Ovary (tissue), 10 donors: ENCODE measurements around the gene SNAPC1. TPM values are rescaled to one million over a fixed set of nuclear protein-coding genes. Genes with fewer than 3 reads are reported as not detected.

Source experiments
- DNase-seq, 5 donors: peaks; one replicate each; pipeline ENCODE4 v3.0.0-alpha.2; 2019 to 2020
- H3K27ac ChIP-seq, 2 donors: fragments of 200-600 bp; one replicate each; pipeline versions ENCODE4 v1.5.1 to v1.8.0; 2019 to 2022
- H3K27me3 ChIP-seq: fragments of 200-600 bp; one replicate; pipeline ENCODE4 v1.8.0; 2022
- H3K36me3 ChIP-seq: fragments of 200-600 bp; sonication (generic); one replicate; pipeline ENCODE4 v1.5.1; 2019
- H3K4me1 ChIP-seq: one replicate; pipeline ENCODE4 v1.8.1; 2013; ENCODE audit warnings: mild to moderate bottlenecking, moderate library complexity; ENCODE audit not compliant: insufficient read depth
- H3K4me3 ChIP-seq: fragments of 200-600 bp; sonication (generic); one replicate; pipeline ENCODE4 v1.5.1; 2017
- H3K9me3 ChIP-seq, 2 donors: fragments of 200-600 bp in 1 of 2; sonication (generic) in 1 of 2; one replicate each; pipeline versions ENCODE4 v1.5.1 to v1.8.1; 2013 to 2019; ENCODE audit warnings: mild to moderate bottlenecking in 1 of 2, moderate library complexity in 1 of 2
- CTCF ChIP-seq, 3 donors: fragments of 450-650 bp in 2 of 3; fragments of 200-600 bp in 1 of 3; IDR thresholded peaks; one replicate each; pipeline versions ENCODE4 v1.5.1 to v1.8.0; 2016 to 2022; ENCODE audit warnings: antibody characterized with exemption in 3 of 3, mild to moderate bottlenecking in 1 of 3
- EP300 ChIP-seq: sonication (generic); formaldehyde crosslinking; IDR thresholded peaks from one replicate; pipeline ENCODE4 v1.6.1; 2017; ENCODE audit warnings: antibody characterized with exemption
- POLR2A ChIP-seq: fragments of 450-650 bp; IDR thresholded peaks from one replicate; pipeline ENCODE4 v1.6.1; 2017; ENCODE audit warnings: antibody characterized with exemption, mild to moderate bottlenecking, moderate library complexity
- WGBS, 3 donors: extraction: QIAGEN DNeasy Blood & Tissue Kit in 1 of 3; methylation state at CpG; one replicate each; pipeline versions ENCODE4 v1.1.5 to v1.1.7; 2013 to 2017; 5-methylcytosine and 5-hydroxymethylcytosine counted together
- intact Hi-C, 4 donors: fragments of 100-400 bp; cut with DNase I; formaldehyde crosslinking; loops; one replicate each; pipeline versions ENCODE4 v1.11.0 to v1.15.1; 2022 to 2023
- long read RNA-seq, 3 donors: library from polyadenylated mRNA in 2 of 3; unstranded in 2 of 3; transcript quantifications; one replicate each; pipeline ENCODE4 v2.0.0 and lab custom pipeline, GENCODE V29; 2021 to 2026
- polyA plus RNA-seq, 2 donors: library from polyadenylated mRNA; stranded (reverse); fragments of 200-250 nt in 1 of 2; fragments of 350-450 nt in 1 of 2; fragmentation: Illumina TruSeq in 1 of 2; extraction: RNeasy Lipid Tissue Mini Kit (QIAGEN cat#74804) in 1 of 2; gene quantifications; one replicate each; pipeline ENCODE4 v1.2.3, GENCODE V29; 2013 to 2014
- total RNA-seq, 7 donors: library from RNA; depleted of rRNA in 2 of 7; stranded (reverse); fragments of >200 nt in 2 of 7; fragmentation: NEBNext Ultra II Directional in 3 of 7; extraction: Animal tissue kit (Norgen Biotek cat#: 25700) in 3 of 7; gene quantifications; one replicate each; pipeline versions ENCODE4 v1.1.0 to v1.2.4, GENCODE V29; 2016 to 2023
- donor health status: DM: no; HTN: no; CAD: no; lungs with moderate emphysema.
- donor health status: DM: no; HTN: no; CAD: no.
- donor health status: Bipolar disorder and iron deficiency.
- donor health status: DM: yes; HTN: yes; CAD: no.
- donor health status: DM: no; HTN: no; CAD: no.
- donor health status: DM: yes; HTN: yes; CAD: no.

Gene SNAPC1
- total RNA-seq = 10 to 100 TPM in 1 of 7 donors, 1 to 10 TPM in 6; 4.5 to 11.9 (median 6.4) TPM
- polyA plus RNA-seq = 1 to 10 TPM; 5.2 to 5.9 TPM
- long read RNA-seq, donor 1, transcript SNAPC1-201 (10 exons, 2,656 nt) = major isoform, 9 of 20 reads
- long read RNA-seq, donor 1, partial matches to known transcripts = 11 of 20 reads
- long read RNA-seq, donor 1, other reads (novel, unspliced or antisense) = 0 of 20 reads
- long read RNA-seq, donor 2, transcript SNAPC1-201 (10 exons, 2,656 nt) = major isoform, 16 of 38 reads
- long read RNA-seq, donor 2, partial matches to known transcripts = 22 of 38 reads
- long read RNA-seq, donor 2, other reads (novel, unspliced or antisense) = 0 of 38 reads
- long read RNA-seq, donor 3, transcript SNAPC1-201 (10 exons, 2,656 nt) = major isoform, 18 of 18 reads
- long read RNA-seq, donor 3, partial matches to known transcripts = 0 of 18 reads
- long read RNA-seq, donor 3, other reads (novel, unspliced or antisense) = 0 of 18 reads

GRCh38 chr14:61761959-61762786 lies at the start of gene SNAPC1:
SNAPC1 (plus strand) TSS chr14:61762420; CDS start chr14:61762461, 41 bp downstream.
- no peaks in the 10 kb centered on the region for H3K36me3 ChIP-seq
- peak; percentile 79 for TF ChIP-seq POLR2A
- TF ChIP-seq EP300 = no peak
- TF ChIP-seq CTCF (IDR thresholded peaks at IDR 0.05) = no peak
- no peaks in the 10 kb centered on the region for H3K27me3 ChIP-seq
- intact Hi-C loops = no loop called here
- peak within 1 kb of the TSS; percentile 3 to 83 for H3K27ac ChIP-seq
- peak; percentile 97 to 99 (median 98) for DNase-seq
- WGBS, 3 donors = 0% methylated on average over 49 of the region's 49 CpGs
- H3K4me1 ChIP-seq = peaks cover 1% of the 10 kb centered on the region
- no peaks in the 10 kb centered on the region for H3K9me3 ChIP-seq
- H3K4me3 ChIP-seq = peak within 1 kb of the TSS; percentile 82

DNA sequence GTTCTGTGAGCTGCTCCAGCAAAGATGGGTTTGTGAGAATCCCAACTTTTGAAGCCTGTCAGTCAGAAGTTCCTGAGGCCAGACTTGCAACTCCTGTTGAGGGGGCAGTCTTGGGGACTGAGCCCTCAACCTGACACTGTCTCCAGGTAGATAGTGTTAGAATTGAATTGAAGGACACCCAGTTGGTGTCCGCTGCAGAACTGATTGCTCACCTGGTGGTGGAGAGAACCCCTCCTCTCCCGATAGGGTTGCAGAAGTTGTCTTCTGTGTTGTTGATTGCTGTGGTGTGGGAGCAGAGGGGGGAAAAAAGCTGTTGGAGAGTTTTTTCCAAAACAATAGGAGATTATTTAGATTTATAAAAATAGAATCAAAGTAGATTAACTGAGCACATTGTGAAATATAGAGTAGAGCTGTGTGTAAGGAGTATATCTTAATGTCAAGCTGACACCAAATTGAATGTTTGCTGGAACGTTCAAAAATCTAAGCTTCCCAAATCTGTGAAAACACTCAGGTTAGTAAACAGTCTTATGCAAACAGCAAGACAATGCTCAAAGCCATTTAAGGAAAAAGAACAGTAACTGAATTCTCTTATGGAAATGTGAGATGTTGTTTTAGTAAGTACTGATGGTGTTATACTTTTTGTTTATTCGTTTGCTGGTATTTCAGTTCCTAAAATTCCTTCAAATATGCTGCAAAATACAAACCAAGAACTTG lies 48.3 kb upstream of the SNAPC1 start:
- no peaks in the 10 kb centered on the region for H3K9me3 ChIP-seq
- TF ChIP-seq EP300 (no peak), CTCF (IDR thresholded peaks at IDR 0.05) (no peak), POLR2A (no peak)
- H3K27me3 ChIP-seq = no peaks in the 10 kb centered on the region
- peak overlapping the region in 1 of 2 donors; percentile 7 for H3K27ac ChIP-seq
- H3K4me1 ChIP-seq = peaks cover 18% of the 10 kb centered on the region
- 14 to 36% (median 15%) methylated on average over 4 of the region's 4 CpGs for WGBS, 3 donors
- H3K36me3 ChIP-seq = no peaks in the 10 kb centered on the region
- H3K4me3 ChIP-seq = no peak overlapping the region
- intact Hi-C loops = no loop called here
- DNase-seq = no peak

- intact Hi-C loops = no loop called here
- Histone ChIP-seq H3K27ac (no peak overlapping the region), H3K36me3 (no peaks in the 10 kb centered on the region), H3K27me3 (no peaks in the 10 kb centered on the region), H3K4me3 (no peak overlapping the region), H3K9me3 (no peaks in the 10 kb centered on the region), H3K4me1 (peaks cover 16% of the 10 kb centered on the region)
- TF ChIP-seq CTCF (IDR thresholded peaks at IDR 0.05) (no peak), POLR2A (no peak), EP300 (no peak)
- 35 to 66% (median 36%) methylated on average over 1 of the region's 1 CpG for WGBS, 3 donors
- no peak for DNase-seq
These were observed 45.3 kb upstream of the SNAPC1 start for GRCh38 chr14:61716956-61717355.

- H3K27me3 ChIP-seq = no peaks in the 10 kb centered on the region
- H3K4me3 ChIP-seq = no peak overlapping the region
- intact Hi-C loops = no loop called here
- H3K27ac ChIP-seq = no peak overlapping the region
- H3K4me1 ChIP-seq = peaks cover 12% of the 10 kb centered on the region
- H3K9me3 ChIP-seq = no peaks in the 10 kb centered on the region
- H3K36me3 ChIP-seq = no peaks in the 10 kb centered on the region
- TF ChIP-seq POLR2A = no peak
- TF ChIP-seq EP300 = no peak
- TF ChIP-seq CTCF (IDR thresholded peaks at IDR 0.05) = no peak
- WGBS, 3 donors = 95 to 96% (median 96%) methylated on average over 2 of the region's 2 CpGs
- DNase-seq = no peak
These were observed 44.2 kb upstream of the SNAPC1 start for GRCh38 chr14:61718039-61718438.
